ENCODE data around the gene CCT7.

GRCh38 chr2:73293534-73294171 lies 59.5 kb downstream of the CCT7 start, which contains the start of gene EGR4:
- TF ChIP-seq, protein P1, sequence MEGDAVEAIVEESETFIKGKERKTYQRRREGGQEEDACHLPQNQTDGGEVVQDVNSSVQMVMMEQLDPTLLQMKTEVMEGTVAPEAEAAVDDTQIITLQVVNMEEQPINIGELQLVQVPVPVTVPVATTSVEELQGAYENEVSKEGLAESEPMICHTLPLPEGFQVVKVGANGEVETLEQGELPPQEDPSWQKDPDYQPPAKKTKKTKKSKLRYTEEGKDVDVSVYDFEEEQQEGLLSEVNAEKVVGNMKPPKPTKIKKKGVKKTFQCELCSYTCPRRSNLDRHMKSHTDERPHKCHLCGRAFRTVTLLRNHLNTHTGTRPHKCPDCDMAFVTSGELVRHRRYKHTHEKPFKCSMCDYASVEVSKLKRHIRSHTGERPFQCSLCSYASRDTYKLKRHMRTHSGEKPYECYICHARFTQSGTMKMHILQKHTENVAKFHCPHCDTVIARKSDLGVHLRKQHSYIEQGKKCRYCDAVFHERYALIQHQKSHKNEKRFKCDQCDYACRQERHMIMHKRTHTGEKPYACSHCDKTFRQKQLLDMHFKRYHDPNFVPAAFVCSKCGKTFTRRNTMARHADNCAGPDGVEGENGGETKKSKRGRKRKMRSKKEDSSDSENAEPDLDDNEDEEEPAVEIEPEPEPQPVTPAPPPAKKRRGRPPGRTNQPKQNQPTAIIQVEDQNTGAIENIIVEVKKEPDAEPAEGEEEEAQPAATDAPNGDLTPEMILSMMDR (IDR thresholded peaks at IDR 0.05; ENCODE audit: poor library complexity, severe bottlenecking): peak; percentile 58
- no peak for TF ChIP-seq EZH2 (IDR thresholded peaks at IDR 0.05; ENCODE audit: borderline replicate concordance, insufficient read depth, low read length, poor library complexity, severe bottlenecking)

Measured in neural cell (in vitro differentiated cells).